ENCODE measurements around the gene ANKRD36B. TPM values are rescaled to one million over a fixed set of nuclear protein-coding genes. Genes with fewer than 3 reads are reported as not detected.
"Not testable (repeated sequence)": the region's sequence is repeated elsewhere in the genome, so short reads cannot be mapped to it uniquely, and the experiment has no call there.

ANKRD36B gene
- total RNA-seq, 2 donors from 2014 or later, result 41.8 to 53.9 TPM

DNA sequence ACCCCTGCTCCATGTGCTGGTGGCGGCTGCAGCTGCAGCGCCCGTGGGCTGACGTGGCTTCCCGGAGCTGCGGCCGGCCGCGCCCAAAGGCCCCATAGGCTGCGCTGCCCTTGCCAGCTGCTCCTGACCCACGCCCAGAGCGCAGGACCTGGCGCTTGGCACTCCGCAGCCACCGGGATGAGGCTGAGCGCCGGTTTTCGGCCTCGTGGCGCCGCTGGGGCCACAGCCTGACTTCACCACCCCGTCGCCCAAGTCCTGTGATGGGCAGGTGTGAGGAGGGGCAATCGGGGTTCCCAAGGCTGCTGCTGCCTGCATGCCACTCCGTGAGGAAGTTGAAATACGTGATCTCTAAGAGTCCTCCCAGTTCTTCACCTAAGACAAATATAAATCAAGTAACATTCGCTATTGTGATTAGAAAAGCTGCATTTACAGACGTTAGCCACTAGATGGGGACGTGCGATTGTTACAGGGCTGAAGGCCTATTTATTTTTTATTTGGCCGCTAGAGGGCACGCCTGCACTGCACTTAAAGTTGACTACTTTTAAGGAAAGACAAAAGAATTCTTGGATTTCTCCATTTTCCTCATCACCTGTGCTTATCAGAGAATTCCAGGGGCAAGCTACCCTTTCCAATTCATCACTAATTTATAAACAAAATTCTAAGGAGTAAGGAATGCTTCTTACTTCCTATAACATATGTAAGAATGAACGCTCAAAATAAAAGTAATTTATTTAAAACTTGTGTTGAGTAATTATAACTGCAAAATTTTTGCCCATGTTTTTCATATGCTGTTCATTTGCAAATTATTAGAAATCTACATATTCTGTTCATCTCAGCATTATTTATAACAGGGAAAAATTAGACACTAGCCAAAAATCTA lies 1.1 kb upstream of the ANKRD36B start:
- peak overlapping the region; percentile 81 for H3K4me3 ChIP-seq (ENCODE audit: low read length)
- not testable (repeated sequence) for H3K36me3 Mint-ChIP-seq (ENCODE audit: low read depth); H3K9me3 Mint-ChIP-seq; H3K36me3 ChIP-seq (ENCODE audit: control insufficient read depth, insufficient read depth, low read length); H3K4me1 Mint-ChIP-seq; H3K27me3 ChIP-seq (ENCODE audit: control insufficient read depth, insufficient read depth, low read length, poor library complexity, severe bottlenecking); H3K4me1 ChIP-seq (ENCODE audit: control insufficient read depth, insufficient read depth, low read length); H3K9me3 ChIP-seq (ENCODE audit: control insufficient read depth, low read length); H3K27me3 Mint-ChIP-seq (ENCODE audit: insufficient read depth)
- TF ChIP-seq, protein P1, sequence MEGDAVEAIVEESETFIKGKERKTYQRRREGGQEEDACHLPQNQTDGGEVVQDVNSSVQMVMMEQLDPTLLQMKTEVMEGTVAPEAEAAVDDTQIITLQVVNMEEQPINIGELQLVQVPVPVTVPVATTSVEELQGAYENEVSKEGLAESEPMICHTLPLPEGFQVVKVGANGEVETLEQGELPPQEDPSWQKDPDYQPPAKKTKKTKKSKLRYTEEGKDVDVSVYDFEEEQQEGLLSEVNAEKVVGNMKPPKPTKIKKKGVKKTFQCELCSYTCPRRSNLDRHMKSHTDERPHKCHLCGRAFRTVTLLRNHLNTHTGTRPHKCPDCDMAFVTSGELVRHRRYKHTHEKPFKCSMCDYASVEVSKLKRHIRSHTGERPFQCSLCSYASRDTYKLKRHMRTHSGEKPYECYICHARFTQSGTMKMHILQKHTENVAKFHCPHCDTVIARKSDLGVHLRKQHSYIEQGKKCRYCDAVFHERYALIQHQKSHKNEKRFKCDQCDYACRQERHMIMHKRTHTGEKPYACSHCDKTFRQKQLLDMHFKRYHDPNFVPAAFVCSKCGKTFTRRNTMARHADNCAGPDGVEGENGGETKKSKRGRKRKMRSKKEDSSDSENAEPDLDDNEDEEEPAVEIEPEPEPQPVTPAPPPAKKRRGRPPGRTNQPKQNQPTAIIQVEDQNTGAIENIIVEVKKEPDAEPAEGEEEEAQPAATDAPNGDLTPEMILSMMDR (conservative IDR thresholded peaks at IDR 0.05), result peak; percentile 99
- Mint-ChIP-seq H3K27ac (peak overlapping the region; percentile 87), H3K4me3 (peak overlapping the region; percentile 88)
- peak; percentile 93 for DNase-seq
- peak overlapping the region; percentile 57 for H3K9ac ChIP-seq (ENCODE audit: extremely low read depth, low read length, poor library complexity, severe bottlenecking)
- peak overlapping the region; percentile 88 for H3K27ac ChIP-seq (ENCODE audit: low read depth, low read length)
- 0% methylated on average over 5 to 32 of the region's 33 CpGs for WGBS, 2 experiments (ENCODE audit: insufficient coverage in 1 of 2, insufficient read length in 1 of 2)

GRCh38 chr2:97589257-97589597 lies 450 bp downstream of the ANKRD36B start:
- not testable (repeated sequence) for H3K9me3 ChIP-seq (ENCODE audit: control insufficient read depth, low read length); H3K27me3 ChIP-seq (ENCODE audit: control insufficient read depth, insufficient read depth, low read length, poor library complexity, severe bottlenecking); DNase-seq; H3K4me1 Mint-ChIP-seq; H3K36me3 Mint-ChIP-seq (ENCODE audit: low read depth); H3K27me3 Mint-ChIP-seq (ENCODE audit: insufficient read depth); H3K27ac ChIP-seq (ENCODE audit: low read depth, low read length); H3K9me3 Mint-ChIP-seq; H3K36me3 ChIP-seq (ENCODE audit: control insufficient read depth, insufficient read depth, low read length); H3K4me1 ChIP-seq (ENCODE audit: control insufficient read depth, insufficient read depth, low read length)
- H3K27ac Mint-ChIP-seq, result peak overlapping the region; percentile 96
- peak overlapping the region; percentile 88 for H3K4me3 Mint-ChIP-seq
- 0% methylated on average over 4 of the region's 14 CpGs; no CpG with 5 or more reads in 1 of the 2 experiments for WGBS, 2 experiments (ENCODE audit: insufficient coverage in 1 of 2, insufficient read length in 1 of 2)
- Histone ChIP-seq H3K9ac (ENCODE audit: extremely low read depth, low read length, poor library complexity, severe bottlenecking) (peak overlapping the region; percentile 25), H3K4me3 (ENCODE audit: low read length) (peak overlapping the region; percentile 79)

- H3K4me1 Mint-ChIP-seq; H3K4me1 ChIP-seq (ENCODE audit: control insufficient read depth, insufficient read depth, low read length); H3K4me3 ChIP-seq (ENCODE audit: low read length); H3K4me3 Mint-ChIP-seq; H3K27me3 ChIP-seq (ENCODE audit: control insufficient read depth, insufficient read depth, low read length, poor library complexity, severe bottlenecking); DNase-seq; H3K9ac ChIP-seq (ENCODE audit: extremely low read depth, low read length, poor library complexity, severe bottlenecking); H3K27me3 Mint-ChIP-seq (ENCODE audit: insufficient read depth); H3K27ac Mint-ChIP-seq; H3K36me3 ChIP-seq (ENCODE audit: control insufficient read depth, insufficient read depth, low read length); H3K9me3 ChIP-seq (ENCODE audit: control insufficient read depth, low read length); H3K9me3 Mint-ChIP-seq; H3K27ac ChIP-seq (ENCODE audit: low read depth, low read length): not testable (repeated sequence)
- H3K36me3 Mint-ChIP-seq (ENCODE audit: low read depth), result peaks cover 13% of the 10 kb centered on the region
- 84 to 100% methylated on average over 1 of the region's 3 CpGs for WGBS, 2 experiments (ENCODE audit: insufficient coverage in 1 of 2, insufficient read length in 1 of 2)
These were observed 24.0 kb downstream of the ANKRD36B start for GRCh38 chr2:97565674-97566073.

GRCh38 chr2:97552406-97552805 lies 37.3 kb downstream of the ANKRD36B start:
- H3K4me1 Mint-ChIP-seq, result not testable (repeated sequence)
- peaks cover 62% of the 10 kb centered on the region for H3K36me3 Mint-ChIP-seq (ENCODE audit: low read depth)

DNA sequence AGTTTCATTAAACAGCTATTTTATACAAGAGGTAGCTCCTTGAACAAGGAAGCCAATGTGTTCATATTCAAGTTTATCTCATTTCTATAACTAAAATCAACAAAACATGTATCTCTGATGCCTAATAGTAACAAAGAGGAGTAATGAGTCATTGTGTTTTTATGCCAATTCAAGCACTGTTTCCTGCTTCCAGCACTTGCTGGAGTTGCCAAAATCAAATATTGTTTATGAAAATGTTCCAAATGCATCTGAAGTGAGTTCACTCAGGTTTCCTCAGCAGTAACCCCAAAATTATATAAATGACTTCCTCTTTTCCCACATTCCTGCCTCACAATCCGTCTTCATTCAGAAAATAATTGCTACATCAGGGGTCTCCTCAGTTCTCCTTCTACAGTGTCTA lies 39.2 kb downstream of the ANKRD36B start:
- not testable (repeated sequence) for H3K9me3 ChIP-seq (ENCODE audit: control insufficient read depth, low read length); H3K27ac ChIP-seq (ENCODE audit: low read depth, low read length); H3K9ac ChIP-seq (ENCODE audit: extremely low read depth, low read length, poor library complexity, severe bottlenecking); H3K4me1 ChIP-seq (ENCODE audit: control insufficient read depth, insufficient read depth, low read length); H3K27me3 Mint-ChIP-seq (ENCODE audit: insufficient read depth); H3K4me3 Mint-ChIP-seq; H3K4me3 ChIP-seq (ENCODE audit: low read length); DNase-seq; H3K27ac Mint-ChIP-seq; H3K4me1 Mint-ChIP-seq; H3K27me3 ChIP-seq (ENCODE audit: control insufficient read depth, insufficient read depth, low read length, poor library complexity, severe bottlenecking); H3K9me3 Mint-ChIP-seq
- no CpG with 5 or more reads among the region's 1 CpG for WGBS, 2 experiments (ENCODE audit: insufficient coverage in 1 of 2, insufficient read length in 1 of 2)
- H3K36me3 Mint-ChIP-seq (ENCODE audit: low read depth), result peaks cover 62% of the 10 kb centered on the region
- peaks cover 25% of the 10 kb centered on the region for H3K36me3 ChIP-seq (ENCODE audit: control insufficient read depth, insufficient read depth, low read length)

More at GRCh38 chr2:97552406-97552805, 37.3 kb downstream of the ANKRD36B start:
- H3K27me3 Mint-ChIP-seq (ENCODE audit: insufficient read depth); H3K27ac Mint-ChIP-seq; H3K4me3 ChIP-seq (ENCODE audit: low read length); H3K27me3 ChIP-seq (ENCODE audit: control insufficient read depth, insufficient read depth, low read length, poor library complexity, severe bottlenecking); H3K27ac ChIP-seq (ENCODE audit: low read depth, low read length); H3K4me3 Mint-ChIP-seq; H3K9ac ChIP-seq (ENCODE audit: extremely low read depth, low read length, poor library complexity, severe bottlenecking); H3K9me3 Mint-ChIP-seq; DNase-seq; H3K9me3 ChIP-seq (ENCODE audit: control insufficient read depth, low read length); H3K4me1 ChIP-seq (ENCODE audit: control insufficient read depth, insufficient read depth, low read length): not testable (repeated sequence)
- H3K36me3 ChIP-seq (ENCODE audit: control insufficient read depth, insufficient read depth, low read length), result peaks cover 17% of the 10 kb centered on the region
- 96% methylated on average over 3 of the region's 3 CpGs; no CpG with 5 or more reads in 1 of the 2 experiments for WGBS, 2 experiments (ENCODE audit: insufficient coverage in 1 of 2, insufficient read length in 1 of 2)

- H3K4me1 Mint-ChIP-seq, H3K4me3 Mint-ChIP-seq: not testable (repeated sequence)
- H3K36me3 Mint-ChIP-seq (ENCODE audit: low read depth), result peaks cover 54% of the 10 kb centered on the region
These were observed 40.6 kb downstream of the ANKRD36B start for GRCh38 chr2:97549058-97549457.

More at GRCh38 chr2:97549058-97549457, 40.6 kb downstream of the ANKRD36B start:
- H3K9ac ChIP-seq (ENCODE audit: extremely low read depth, low read length, poor library complexity, severe bottlenecking); H3K4me3 ChIP-seq (ENCODE audit: low read length); H3K27ac ChIP-seq (ENCODE audit: low read depth, low read length); H3K27me3 Mint-ChIP-seq (ENCODE audit: insufficient read depth); H3K27me3 ChIP-seq (ENCODE audit: control insufficient read depth, insufficient read depth, low read length, poor library complexity, severe bottlenecking); H3K9me3 ChIP-seq (ENCODE audit: control insufficient read depth, low read length); H3K4me1 ChIP-seq (ENCODE audit: control insufficient read depth, insufficient read depth, low read length); DNase-seq; H3K9me3 Mint-ChIP-seq; H3K27ac Mint-ChIP-seq: not testable (repeated sequence)
- peaks cover 18% of the 10 kb centered on the region for H3K36me3 ChIP-seq (ENCODE audit: control insufficient read depth, insufficient read depth, low read length)
- 96% methylated on average over 5 of the region's 5 CpGs; no CpG with 5 or more reads in 1 of the 2 experiments for WGBS, 2 experiments (ENCODE audit: insufficient coverage in 1 of 2, insufficient read length in 1 of 2)
